Neural cell (in vitro differentiated cells): ENCODE results near the gene ADGRB2. TPM values are rescaled to one million over a fixed set of nuclear protein-coding genes. Genes with fewer than 3 reads are reported as not detected.

Source experiments
- H2AFZ ChIP-seq: fragments of 200-600, 300-800 bp; sonication (generic), shearing (Covaris generic); 2 replicates; pipeline ENCODE4 v1.6.0; 2014; ENCODE audit warnings: low read depth, mild to moderate bottlenecking, antibody characterized with exemption, low read length, moderate library complexity
- H3F3A ChIP-seq: fragments of 200-600 bp; shearing (Covaris generic); 2 replicates; pipeline ENCODE4 v1.6.1; 2016; ENCODE audit warnings: mild to moderate bottlenecking, moderate library complexity, mixed read lengths, antibody characterized with exemption, low read length; ENCODE audit not compliant: insufficient read depth, poor library complexity, severe bottlenecking
- H3K27ac ChIP-seq: fragments of 200-600, 300-800 bp; sonication (generic), shearing (Covaris generic); 2 replicates; pipeline ENCODE4 v1.5.1; 2014; ENCODE audit warnings: mild to moderate bottlenecking, low read length, moderate library complexity
- H3K27me3 ChIP-seq: fragments of 300-800, 200-600 bp; sonication (generic), shearing (Covaris generic); 2 replicates; pipeline ENCODE4 v1.6.0; 2014; ENCODE audit warnings: mild to moderate bottlenecking, low read depth, low read length, moderate library complexity; ENCODE audit not compliant: insufficient read depth
- H3K36me3 ChIP-seq: fragments of 300-800, 200-600 bp; sonication (generic), shearing (Covaris generic); 2 replicates; pipeline ENCODE4 v1.5.1; 2014; ENCODE audit warnings: mild to moderate bottlenecking, antibody characterized with exemption, low read length, moderate library complexity; ENCODE audit not compliant: insufficient read depth
- H3K4me2 ChIP-seq: fragments of 300-800, 200-600 bp; sonication (generic), shearing (Covaris generic); 2 replicates; pipeline ENCODE4 v1.6.0; 2014; ENCODE audit warnings: mild to moderate bottlenecking, low read length
- H3K4me3 ChIP-seq: fragments of 300-800, 200-600 bp; sonication (generic), shearing (Covaris generic); 2 replicates; pipeline ENCODE4 v1.5.1; 2014; ENCODE audit warnings: mild to moderate bottlenecking, low read length, moderate library complexity
- H3K79me2 ChIP-seq: fragments of 200-600 bp; shearing (Covaris generic); replicated peaks from 2 replicates; pipeline ENCODE4 v1.6.0; 2014; ENCODE audit warnings: mild to moderate bottlenecking, low read length, moderate library complexity; ENCODE audit not compliant: insufficient read depth
- H3K9ac ChIP-seq: fragments of 300-800, 200-600 bp; sonication (generic), shearing (Covaris generic); 2 replicates; pipeline ENCODE4 v1.6.1; 2016; ENCODE audit warnings: mild to moderate bottlenecking, low read length, mixed read lengths
- H3K9me2 ChIP-seq: fragments of 200-600 bp; shearing (Covaris generic); 2 replicates; pipeline ENCODE4 v1.6.1; 2016; ENCODE audit warnings: mild to moderate bottlenecking, low read length, mixed read lengths; ENCODE audit not compliant: insufficient read depth
- H3K9me3 ChIP-seq: fragments of 200-600, 300-800 bp; sonication (generic), shearing (Covaris generic); 2 replicates; pipeline ENCODE4 v1.6.1; 2016; ENCODE audit warnings: mild to moderate bottlenecking, mixed run types, low read length, moderate library complexity, mixed read lengths
- H4K20me1 ChIP-seq: fragments of 200-600 bp; shearing (Covaris generic); 2 replicates; pipeline ENCODE4 v1.6.1; 2016; ENCODE audit warnings: mild to moderate bottlenecking, mixed run types; ENCODE audit not compliant: insufficient read depth
- EP300 ChIP-seq: fragments of 450-650 bp; conservative IDR thresholded peaks from 2 replicates; pipeline ENCODE4 v1.6.1; 2014; ENCODE audit warnings: antibody characterized with exemption, mild to moderate bottlenecking, moderate library complexity; ENCODE audit not compliant: poor library complexity, severe bottlenecking
- EZH2 ChIP-seq: fragments of 200-600, 300-800 bp; shearing (Covaris generic), sonication (generic); IDR thresholded peaks from 2 replicates; pipeline ENCODE4 v1.6.1; 2014; ENCODE audit warnings: antibody characterized with exemption, low read length, borderline replicate concordance, mild to moderate bottlenecking; ENCODE audit not compliant: insufficient read depth, poor library complexity, severe bottlenecking
- MXI1 ChIP-seq: fragments of 450-650 bp; conservative IDR thresholded peaks from 2 replicates; pipeline ENCODE4 v1.6.1; 2014; ENCODE audit warnings: antibody characterized with exemption, mild to moderate bottlenecking; ENCODE audit not compliant: poor library complexity, severe bottlenecking
- POLR2AphosphoS5 ChIP-seq: IDR thresholded peaks from 2 replicates; pipeline ENCODE4 v1.6.1; 2012
- RAD21 ChIP-seq: fragments of 450-650 bp; conservative IDR thresholded peaks from 2 replicates; pipeline ENCODE4 v1.6.1; 2014; ENCODE audit warnings: antibody characterized with exemption, mild to moderate bottlenecking, moderate library complexity
- SMC3 ChIP-seq: fragments of 450-650 bp; conservative IDR thresholded peaks from 2 replicates; pipeline ENCODE4 v1.6.1; 2014; ENCODE audit warnings: antibody characterized with exemption, mild to moderate bottlenecking, moderate library complexity; ENCODE audit not compliant: poor library complexity
- TAF1 ChIP-seq: IDR thresholded peaks from 2 replicates; pipeline ENCODE4 v1.6.1; 2012; ENCODE audit warnings: low read depth
- polyA plus RNA-seq: library from polyadenylated mRNA; depleted of rRNA; stranded (reverse); fragments of >200 nt; gene quantifications from 2 replicates; pipeline ENCODE4 v1.2.3, GENCODE V29; 2014
- TF ChIP-seq, protein P1 (sequence below): IDR thresholded peaks from 2 replicates; pipeline ENCODE4 v1.6.1; 2012; ENCODE audit warnings: borderline replicate concordance
- TF ChIP-seq, protein P2 (sequence below): fragments of 450-650 bp; IDR thresholded peaks from 2 replicates; pipeline ENCODE4 v1.5.1; 2014; ENCODE audit warnings: antibody characterized with exemption, mild to moderate bottlenecking, moderate library complexity; ENCODE audit not compliant: poor library complexity, severe bottlenecking

The ADGRB2 gene
- polyA plus RNA-seq, 1 donor from 2014 or later: 45.0 TPM

DNA sequence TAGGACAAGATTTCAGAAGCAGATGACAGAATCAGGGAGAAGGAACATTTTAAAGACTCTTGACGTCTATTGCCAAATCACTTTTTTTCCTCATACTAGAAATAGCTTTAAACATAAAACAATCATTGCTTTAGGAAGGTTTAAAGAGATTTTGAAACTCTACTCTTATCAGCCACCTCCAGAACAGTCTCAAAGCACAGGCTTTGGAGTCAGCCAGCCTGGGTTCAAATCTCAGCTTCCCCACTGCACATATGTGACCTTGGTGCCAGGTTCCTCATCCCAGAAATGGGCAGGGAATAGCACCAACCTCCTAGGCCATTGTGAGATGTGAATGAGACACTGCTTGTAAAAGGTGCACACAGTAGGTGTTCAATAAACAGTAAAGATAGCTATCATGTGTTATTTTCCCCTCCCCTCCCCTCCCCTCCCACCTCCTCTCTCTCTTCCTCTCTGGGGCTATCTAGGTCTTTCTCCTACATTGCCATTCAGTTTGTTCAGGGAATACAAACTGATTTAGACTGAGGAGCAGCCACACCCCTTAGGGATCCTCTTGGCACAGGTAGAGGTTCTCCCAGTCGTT is 31.0 kb upstream of the ADGRB2 start:
- no peaks in the 10 kb centered on the region for H3K36me3 ChIP-seq
- no peaks in the 10 kb centered on the region for H4K20me1 ChIP-seq
- no peak overlapping the region for H3K27ac ChIP-seq
- H2AFZ ChIP-seq: no peak overlapping the region
- no peak overlapping the region for H3K9ac ChIP-seq
- H3K79me2 ChIP-seq: no peaks in the 10 kb centered on the region
- no peaks in the 10 kb centered on the region for H3K9me2 ChIP-seq
- H3K9me3 ChIP-seq: no peaks in the 10 kb centered on the region
- H3K4me2 ChIP-seq: no peak overlapping the region
- no peaks in the 10 kb centered on the region for H3K27me3 ChIP-seq
- TF ChIP-seq, protein P1, sequence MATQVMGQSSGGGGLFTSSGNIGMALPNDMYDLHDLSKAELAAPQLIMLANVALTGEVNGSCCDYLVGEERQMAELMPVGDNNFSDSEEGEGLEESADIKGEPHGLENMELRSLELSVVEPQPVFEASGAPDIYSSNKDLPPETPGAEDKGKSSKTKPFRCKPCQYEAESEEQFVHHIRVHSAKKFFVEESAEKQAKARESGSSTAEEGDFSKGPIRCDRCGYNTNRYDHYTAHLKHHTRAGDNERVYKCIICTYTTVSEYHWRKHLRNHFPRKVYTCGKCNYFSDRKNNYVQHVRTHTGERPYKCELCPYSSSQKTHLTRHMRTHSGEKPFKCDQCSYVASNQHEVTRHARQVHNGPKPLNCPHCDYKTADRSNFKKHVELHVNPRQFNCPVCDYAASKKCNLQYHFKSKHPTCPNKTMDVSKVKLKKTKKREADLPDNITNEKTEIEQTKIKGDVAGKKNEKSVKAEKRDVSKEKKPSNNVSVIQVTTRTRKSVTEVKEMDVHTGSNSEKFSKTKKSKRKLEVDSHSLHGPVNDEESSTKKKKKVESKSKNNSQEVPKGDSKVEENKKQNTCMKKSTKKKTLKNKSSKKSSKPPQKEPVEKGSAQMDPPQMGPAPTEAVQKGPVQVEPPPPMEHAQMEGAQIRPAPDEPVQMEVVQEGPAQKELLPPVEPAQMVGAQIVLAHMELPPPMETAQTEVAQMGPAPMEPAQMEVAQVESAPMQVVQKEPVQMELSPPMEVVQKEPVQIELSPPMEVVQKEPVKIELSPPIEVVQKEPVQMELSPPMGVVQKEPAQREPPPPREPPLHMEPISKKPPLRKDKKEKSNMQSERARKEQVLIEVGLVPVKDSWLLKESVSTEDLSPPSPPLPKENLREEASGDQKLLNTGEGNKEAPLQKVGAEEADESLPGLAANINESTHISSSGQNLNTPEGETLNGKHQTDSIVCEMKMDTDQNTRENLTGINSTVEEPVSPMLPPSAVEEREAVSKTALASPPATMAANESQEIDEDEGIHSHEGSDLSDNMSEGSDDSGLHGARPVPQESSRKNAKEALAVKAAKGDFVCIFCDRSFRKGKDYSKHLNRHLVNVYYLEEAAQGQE: no peak
- TF ChIP-seq EZH2: no peak
- no peak for TF ChIP-seq MXI1
- no peak for TF ChIP-seq TAF1
- TF ChIP-seq RAD21: no peak
- no peak for TF ChIP-seq POLR2AphosphoS5
- no peaks in the 10 kb centered on the region for H3F3A ChIP-seq
- no peak overlapping the region for H3K4me3 ChIP-seq

DNA sequence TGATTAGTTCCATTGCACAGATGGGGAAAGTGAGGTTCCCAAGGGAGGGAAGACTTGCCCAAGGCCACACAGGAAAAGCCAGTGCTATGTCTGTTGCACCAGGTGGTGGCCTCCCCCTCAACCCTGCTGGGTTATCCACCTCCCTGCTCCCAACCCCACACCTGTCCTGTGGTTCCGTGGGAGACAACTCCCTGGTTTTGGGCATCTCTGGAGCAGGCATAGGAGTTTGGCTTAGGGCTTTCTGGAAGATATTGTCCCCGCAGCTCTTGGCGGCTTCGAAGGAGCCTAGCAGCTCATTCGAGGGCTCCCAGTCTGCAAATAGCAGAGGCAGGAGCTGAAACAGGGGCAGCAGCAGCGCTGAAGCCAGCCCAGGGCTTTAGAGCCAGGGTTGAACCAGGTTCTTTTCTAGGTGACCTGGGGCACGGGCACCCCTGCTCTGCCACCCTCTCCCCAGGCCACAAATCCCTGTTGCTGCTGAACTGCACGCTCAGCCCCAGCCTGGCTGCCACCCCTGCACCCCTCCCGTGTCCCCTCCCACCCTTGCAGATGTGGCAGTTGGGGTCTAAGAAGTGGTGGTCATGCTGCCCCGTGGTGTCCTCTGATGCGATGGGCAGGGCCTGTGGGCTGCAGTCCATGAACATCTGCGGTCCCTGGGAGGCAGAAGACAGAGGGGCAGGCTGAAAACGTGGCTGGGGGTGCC is 29.6 kb upstream of the ADGRB2 start:
- H3K79me2 ChIP-seq: no peaks in the 10 kb centered on the region
- TF ChIP-seq RAD21: no peak
- TF ChIP-seq POLR2AphosphoS5: no peak
- no peak for TF ChIP-seq EP300
- TF ChIP-seq, protein P2, sequence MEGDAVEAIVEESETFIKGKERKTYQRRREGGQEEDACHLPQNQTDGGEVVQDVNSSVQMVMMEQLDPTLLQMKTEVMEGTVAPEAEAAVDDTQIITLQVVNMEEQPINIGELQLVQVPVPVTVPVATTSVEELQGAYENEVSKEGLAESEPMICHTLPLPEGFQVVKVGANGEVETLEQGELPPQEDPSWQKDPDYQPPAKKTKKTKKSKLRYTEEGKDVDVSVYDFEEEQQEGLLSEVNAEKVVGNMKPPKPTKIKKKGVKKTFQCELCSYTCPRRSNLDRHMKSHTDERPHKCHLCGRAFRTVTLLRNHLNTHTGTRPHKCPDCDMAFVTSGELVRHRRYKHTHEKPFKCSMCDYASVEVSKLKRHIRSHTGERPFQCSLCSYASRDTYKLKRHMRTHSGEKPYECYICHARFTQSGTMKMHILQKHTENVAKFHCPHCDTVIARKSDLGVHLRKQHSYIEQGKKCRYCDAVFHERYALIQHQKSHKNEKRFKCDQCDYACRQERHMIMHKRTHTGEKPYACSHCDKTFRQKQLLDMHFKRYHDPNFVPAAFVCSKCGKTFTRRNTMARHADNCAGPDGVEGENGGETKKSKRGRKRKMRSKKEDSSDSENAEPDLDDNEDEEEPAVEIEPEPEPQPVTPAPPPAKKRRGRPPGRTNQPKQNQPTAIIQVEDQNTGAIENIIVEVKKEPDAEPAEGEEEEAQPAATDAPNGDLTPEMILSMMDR: no peak
- TF ChIP-seq SMC3: no peak
- TF ChIP-seq, protein P1: no peak
- no peak for TF ChIP-seq TAF1
- no peak for TF ChIP-seq EZH2
- no peak for TF ChIP-seq MXI1
- no peak overlapping the region for H2AFZ ChIP-seq
- no peak overlapping the region for H3K9ac ChIP-seq
- no peaks in the 10 kb centered on the region for H4K20me1 ChIP-seq
- H3F3A ChIP-seq: no peaks in the 10 kb centered on the region
- no peaks in the 10 kb centered on the region for H3K9me3 ChIP-seq
- H3K27me3 ChIP-seq: no peaks in the 10 kb centered on the region
- H3K36me3 ChIP-seq: no peaks in the 10 kb centered on the region
- no peak overlapping the region for H3K4me2 ChIP-seq
- no peak overlapping the region for H3K4me3 ChIP-seq
- H3K27ac ChIP-seq: no peak overlapping the region
- no peaks in the 10 kb centered on the region for H3K9me2 ChIP-seq
